GM18517 (cell line): ENCODE data around the gene IL36RN.

Experiments
- ATAC-seq: cut with Tn5 transposase; IDR thresholded peaks from one replicate; pipeline ENCODE4 v1.9.1; 2021; ENCODE audit warnings: mild to moderate bottlenecking, moderate library complexity; ENCODE audit not compliant: unreplicated experiment

Gene IL36RN

GRCh38 chr2:113058998-113059960 is at the start of gene IL36RN:
IL36RN (plus strand) TSS chr2:113059198; CDS start chr2:113059439, 241 bp downstream.
- ATAC-seq, result no peak

DNA sequence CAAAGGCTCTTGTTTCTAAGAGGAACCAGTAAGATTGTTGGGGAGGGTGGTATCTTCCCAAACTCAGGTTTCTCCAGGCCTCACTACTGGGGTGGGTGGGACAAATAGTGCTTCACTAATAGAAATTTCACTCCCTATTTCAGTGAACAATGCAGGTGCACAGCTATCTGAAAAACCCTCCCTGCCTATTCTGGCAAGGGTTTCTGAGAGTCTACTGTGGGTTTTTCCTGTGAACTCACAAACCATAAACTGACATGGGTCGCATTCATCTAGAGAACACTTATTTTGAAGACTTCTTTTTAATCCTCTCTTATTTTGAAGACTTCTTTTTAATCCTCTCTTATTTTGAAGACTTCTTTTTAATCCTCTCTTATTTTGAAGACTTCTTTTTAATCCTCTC is 49.4 kb upstream of the IL36RN start:
- no peak for ATAC-seq

DNA sequence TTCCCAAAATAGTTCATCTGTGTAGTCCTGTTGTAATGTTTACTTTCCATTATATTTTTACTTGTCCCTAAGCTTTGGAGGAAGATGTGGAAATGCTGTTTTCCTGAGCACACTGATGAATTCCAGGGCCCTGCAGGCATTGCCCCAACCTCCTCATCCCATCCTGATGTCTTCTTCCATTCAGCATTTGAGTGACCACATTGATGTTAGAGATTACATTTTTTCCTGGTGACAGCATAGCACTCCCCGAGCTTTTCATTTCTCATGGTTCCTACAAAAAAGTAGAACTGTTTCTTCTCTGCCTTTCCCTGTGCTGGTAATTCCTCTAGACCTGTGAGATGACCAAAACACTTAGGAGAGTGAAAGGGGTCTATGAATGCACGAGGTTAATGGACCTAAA is 48.9 kb upstream of the IL36RN start:
- ATAC-seq, result no peak

DNA sequence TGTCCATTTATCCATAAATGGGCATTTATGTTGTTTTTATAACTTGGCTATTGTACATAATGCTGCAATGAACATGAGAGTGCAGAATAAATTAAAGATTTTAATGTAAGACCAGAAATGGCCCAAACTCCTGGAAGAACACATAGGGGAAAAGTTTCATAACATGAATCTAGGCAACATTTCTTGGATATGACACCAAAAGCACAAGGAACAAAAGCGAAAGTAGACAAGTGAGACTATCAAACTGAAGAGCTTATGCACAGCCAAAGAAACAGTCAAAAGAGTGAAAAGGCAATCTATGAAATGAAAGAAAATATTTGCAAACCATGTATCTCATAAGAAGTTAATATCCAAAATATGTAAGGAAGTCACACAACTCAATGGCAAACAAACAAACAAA is 47.9 kb upstream of the IL36RN start:
- ATAC-seq, result no peak

DNA sequence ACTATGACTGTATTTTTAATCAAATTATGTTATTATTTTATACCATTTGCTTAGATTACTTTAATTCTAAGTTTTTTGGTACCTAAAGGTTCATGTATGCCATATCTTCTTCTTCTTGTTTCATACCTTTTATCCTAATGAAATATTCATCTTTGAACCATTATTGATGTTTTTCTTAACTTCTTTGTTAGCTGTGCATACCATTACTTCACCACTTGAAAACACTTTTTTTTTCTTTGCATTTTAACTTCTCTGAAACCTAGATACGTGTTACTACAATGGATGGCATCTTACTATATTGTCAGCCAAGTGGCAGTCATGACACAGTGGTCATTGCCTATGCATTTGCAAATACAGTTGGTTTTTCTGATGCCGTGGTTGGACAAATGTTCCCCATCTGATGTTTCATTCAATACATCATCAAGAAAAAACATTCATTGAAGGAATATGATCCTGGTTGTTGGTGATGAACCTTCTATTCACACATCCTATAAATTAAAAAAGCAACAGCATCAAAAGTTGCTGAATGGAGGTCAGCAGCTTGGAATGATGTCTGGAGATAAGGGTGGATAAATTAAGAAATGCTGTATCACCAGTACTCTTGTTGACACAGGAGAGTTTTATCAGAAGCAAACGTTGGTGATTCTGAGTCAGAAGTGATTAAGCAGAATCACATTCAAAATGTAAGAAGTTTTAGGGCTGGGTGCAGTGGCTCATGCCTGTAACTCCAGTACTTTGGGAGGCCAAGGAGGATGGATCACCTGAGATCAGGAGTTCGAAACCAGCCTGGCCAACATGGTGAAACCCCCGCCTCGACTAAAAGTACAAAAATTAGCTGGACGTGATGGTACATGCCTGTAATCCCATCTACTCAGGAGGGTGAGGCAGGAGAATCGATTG is 46.3 kb upstream of the IL36RN start:
- no peak for ATAC-seq

DNA sequence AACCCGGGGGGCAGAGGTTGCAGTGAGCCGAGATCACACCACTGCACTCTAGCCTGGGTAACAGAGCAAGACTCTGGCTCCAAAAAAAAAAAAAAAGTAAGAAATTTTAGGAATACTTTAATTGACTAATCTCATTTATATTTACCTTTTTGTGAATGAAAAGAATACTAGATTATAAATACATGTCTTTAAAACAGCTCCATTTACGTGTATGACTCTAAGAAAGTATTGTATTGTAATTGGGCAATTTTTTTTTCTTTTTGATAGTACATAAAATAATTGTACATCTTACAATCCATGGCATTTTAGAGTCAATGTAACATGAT is 45.7 kb upstream of the IL36RN start:
- no peak for ATAC-seq

GRCh38 chr2:113014067-113014466 is 44.9 kb upstream of the IL36RN start:
- ATAC-seq, result no peak

DNA sequence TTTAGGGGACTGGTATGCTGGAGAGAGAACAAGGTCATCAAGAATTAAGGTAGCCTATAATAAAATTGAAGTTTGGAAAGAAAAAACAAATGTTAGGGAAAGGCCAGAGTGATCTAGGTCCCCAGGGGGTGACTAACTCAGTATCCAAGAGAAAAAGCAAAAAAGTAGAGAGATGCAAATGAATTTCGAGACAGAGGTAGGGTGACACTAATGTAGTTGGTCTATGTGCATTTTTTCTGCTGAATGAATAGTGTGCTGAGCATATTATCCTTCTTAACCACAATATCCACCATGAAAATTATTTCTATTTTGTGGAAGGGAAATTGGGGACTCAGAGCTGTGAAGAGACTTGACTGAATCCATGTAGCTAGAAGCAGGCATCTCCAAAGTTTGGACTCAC is 44.0 kb upstream of the IL36RN start:
- ATAC-seq, result no peak

GRCh38 chr2:113015655-113016054 is 43.3 kb upstream of the IL36RN start:
- no peak for ATAC-seq

DNA sequence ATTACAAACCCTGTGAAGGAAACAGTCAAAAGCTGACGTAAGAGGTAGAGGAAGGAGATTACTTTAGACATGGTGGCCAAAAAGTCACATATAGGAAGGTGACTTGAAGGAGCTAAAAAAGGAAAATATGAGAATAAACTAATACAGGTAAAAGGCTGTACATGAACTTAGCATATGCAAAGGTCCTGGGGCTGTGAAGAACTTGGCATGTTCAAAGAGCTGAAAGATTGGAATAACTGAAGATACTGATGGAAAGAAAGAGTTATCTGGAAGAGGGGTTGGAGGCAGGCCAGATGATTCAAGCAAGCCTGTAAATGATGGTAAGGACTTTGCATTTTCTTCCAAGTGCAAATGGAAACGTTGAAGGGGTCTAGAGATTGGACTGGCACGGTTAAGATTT is 40.5 kb upstream of the IL36RN start:
- no peak for ATAC-seq

DNA sequence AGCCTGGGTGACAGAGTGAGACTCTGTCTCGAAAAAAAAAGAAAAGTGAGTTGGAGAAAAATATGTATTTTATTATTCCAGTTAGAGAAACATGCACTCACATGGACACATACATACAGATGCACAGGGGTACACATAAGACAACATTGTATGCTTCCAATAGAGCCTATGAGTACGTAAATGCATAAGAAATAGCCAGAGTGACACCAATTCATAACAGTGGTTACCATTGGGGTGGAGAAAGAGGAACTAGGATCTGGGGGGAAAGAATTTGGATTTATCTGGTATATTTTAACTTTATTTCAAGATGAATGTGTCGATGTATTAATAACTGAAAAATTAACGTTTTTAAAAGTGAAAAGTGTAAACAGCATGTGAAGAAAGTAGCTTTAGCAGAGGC is 37.7 kb upstream of the IL36RN start:
- no peak for ATAC-seq

GRCh38 chr2:113024764-113025163 is 34.2 kb upstream of the IL36RN start:
- ATAC-seq, result no peak

- no peak for ATAC-seq
These were observed 33.3 kb upstream of the IL36RN start for GRCh38 chr2:113025737-113026136.

- no peak for ATAC-seq
These were observed 31.3 kb upstream of the IL36RN start for GRCh38 chr2:113027691-113028090.

DNA sequence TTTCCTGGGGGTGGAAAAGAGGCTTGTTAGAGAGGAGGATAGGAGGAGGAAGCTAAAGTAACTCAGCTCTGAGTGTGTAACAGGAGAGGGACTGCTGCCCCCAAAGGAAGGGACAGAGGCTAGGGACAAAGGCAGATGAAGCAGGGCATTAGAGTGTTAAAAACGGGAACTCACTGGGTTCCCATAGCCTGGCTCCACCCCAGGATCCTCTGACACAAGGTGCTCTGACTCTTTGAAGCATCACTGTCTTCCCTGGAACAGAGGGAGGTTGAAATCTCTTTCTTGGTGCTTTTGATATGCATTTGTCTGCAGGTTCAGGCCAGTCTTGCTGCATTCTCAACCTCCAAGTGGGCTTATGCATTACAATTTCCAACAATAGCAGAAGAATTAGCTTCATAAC is 30.9 kb upstream of the IL36RN start:
- no peak for ATAC-seq

DNA sequence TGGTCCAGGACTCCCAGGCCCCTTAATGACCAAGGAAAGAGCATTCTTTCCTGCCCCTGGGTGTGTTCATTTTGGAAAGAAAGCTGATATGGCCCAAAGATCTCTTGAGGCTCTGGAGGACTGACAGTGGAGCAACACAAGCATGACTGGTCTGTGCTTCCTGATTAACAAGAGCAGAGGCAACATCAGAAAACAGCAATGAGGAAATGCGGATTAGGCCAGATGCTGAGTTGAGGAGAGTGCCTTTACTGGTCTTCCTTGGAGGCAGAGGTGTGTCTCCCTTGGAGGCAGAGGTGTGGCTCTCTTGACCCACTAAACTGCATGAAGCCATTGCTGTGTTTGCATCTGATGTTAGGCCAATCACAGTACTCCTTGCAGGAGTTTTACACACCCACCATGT is 26.3 kb upstream of the IL36RN start:
- no peak for ATAC-seq

- no peak for ATAC-seq
These were observed 25.0 kb upstream of the IL36RN start for GRCh38 chr2:113034016-113034415.

GRCh38 chr2:113036763-113037162 is 22.2 kb upstream of the IL36RN start:
- no peak for ATAC-seq

DNA sequence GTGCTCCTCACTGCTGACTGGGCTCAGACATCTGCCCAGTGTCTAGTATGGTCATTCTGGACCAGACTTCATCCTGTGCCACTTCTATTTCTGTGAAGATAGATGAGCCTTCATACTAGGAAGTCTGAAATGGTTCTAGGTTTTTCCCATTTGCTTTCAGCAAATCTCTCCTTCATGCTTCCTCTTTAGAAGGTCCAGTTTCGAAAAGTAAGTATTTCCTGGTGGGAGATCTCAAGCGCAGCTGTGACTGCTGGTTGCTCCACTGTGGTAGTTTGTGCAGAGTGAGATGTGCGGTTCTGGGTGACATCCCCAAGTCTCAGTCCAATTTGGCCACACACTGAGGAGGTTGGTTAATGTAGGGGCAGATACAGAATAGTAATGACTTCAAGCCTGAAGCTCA is 20.7 kb upstream of the IL36RN start:
- no peak for ATAC-seq

- ATAC-seq, result no peak
These were observed 19.8 kb upstream of the IL36RN start for GRCh38 chr2:113039158-113039557.

DNA sequence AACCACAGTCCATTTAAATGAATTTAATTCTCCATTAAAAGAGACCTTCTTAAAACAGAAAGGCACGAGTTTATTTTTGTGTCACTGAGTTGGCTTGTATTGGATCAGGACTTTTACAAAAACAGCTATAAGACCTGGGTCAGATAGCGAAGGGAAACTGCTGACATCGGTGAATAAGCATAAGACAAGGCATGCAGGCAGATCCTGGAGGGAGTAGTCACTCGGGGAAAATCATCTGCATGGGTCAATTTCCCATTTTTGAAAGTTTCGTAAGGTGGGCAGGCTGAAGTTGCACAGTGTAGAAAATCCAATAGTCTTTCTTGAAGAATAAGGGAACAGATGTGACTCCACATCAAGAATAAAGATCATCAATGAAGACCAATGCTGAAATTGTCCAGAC is 19.3 kb upstream of the IL36RN start:
- ATAC-seq, result no peak

DNA sequence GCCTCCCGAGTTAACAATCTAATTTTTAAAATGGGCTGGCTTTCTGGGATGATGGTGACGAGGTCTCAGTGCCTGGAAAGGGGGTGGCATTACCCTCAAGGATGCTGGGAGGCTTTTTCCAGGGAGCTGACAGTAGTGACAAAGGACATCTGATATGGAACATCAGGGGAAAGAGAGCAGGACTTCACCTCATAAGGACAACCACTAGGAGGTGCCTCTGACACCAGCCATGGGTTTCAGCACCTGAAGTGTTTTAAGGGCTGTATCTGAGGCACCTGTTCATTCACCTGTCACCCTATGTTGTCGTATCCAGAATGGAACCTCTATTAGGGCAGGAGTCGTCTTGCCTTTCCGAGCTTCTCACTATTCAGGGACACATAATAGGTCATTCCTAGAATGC is 17.1 kb upstream of the IL36RN start:
- no peak for ATAC-seq
